GM21786 (cell line): ENCODE measurements around the gene ELOA.

Source experiments
- ATAC-seq: cut with Tn5 transposase; IDR thresholded peaks from one replicate; pipeline ENCODE4 v1.9.1; 2021; ENCODE audit not compliant: unreplicated experiment

ELOA gene

GRCh38 chr1:23736437-23737134 is 6.7 kb upstream of the ELOA start:
- ATAC-seq: no peak

GRCh38 chr1:23741609-23742008 is 1.7 kb upstream of the ELOA start:
- ATAC-seq: no peak

- peak; percentile 11 for ATAC-seq
Measured at GRCh38 chr1:23742670-23743286, 493 bp upstream of the ELOA start.

GRCh38 chr1:23745515-23745914 is 2.2 kb downstream of the ELOA start:
- no peak for ATAC-seq

- ATAC-seq: no peak
Measured at GRCh38 chr1:23748016-23748415, 4.7 kb downstream of the ELOA start.

GRCh38 chr1:23751050-23751814 is 8.0 kb downstream of the ELOA start:
- ATAC-seq: no peak

GRCh38 chr1:23751815-23752200 is 8.5 kb downstream of the ELOA start:
- ATAC-seq: no peak

GRCh38 chr1:23752909-23753308 is 9.6 kb downstream of the ELOA start:
- ATAC-seq: no peak

- no peak for ATAC-seq
Measured at GRCh38 chr1:23756676-23757075, 13.4 kb downstream of the ELOA start.

- no peak for ATAC-seq
Measured at GRCh38 chr1:23757812-23758211, 14.5 kb downstream of the ELOA start.

- ATAC-seq: no peak
Measured at GRCh38 chr1:23759277-23759676, 16.0 kb downstream of the ELOA start.

GRCh38 chr1:23763041-23763577 is 19.8 kb downstream of the ELOA start:
- ATAC-seq: no peak

- ATAC-seq: no peak
Measured at GRCh38 chr1:23768733-23769132, 25.5 kb downstream of the ELOA start.

- no peak for ATAC-seq
Measured at GRCh38 chr1:23772049-23772853, 29.0 kb downstream of the ELOA start.

- no peak for ATAC-seq
Measured at GRCh38 chr1:23772854-23773242, 29.6 kb downstream of the ELOA start.

- ATAC-seq: no peak
Measured at GRCh38 chr1:23774174-23774880, 31.1 kb downstream of the ELOA start.

- ATAC-seq: no peak
Measured at GRCh38 chr1:23776217-23776616, 32.9 kb downstream of the ELOA start.

- ATAC-seq: no peak
Measured at GRCh38 chr1:23777979-23778814, 34.9 kb downstream of the ELOA start, which contains the start of gene PITHD1. TSS of gene PITHD1 (plus strand) at chr1:23778418. CDS start at chr1:23778516, 98 bp downstream.

- ATAC-seq: no peak
Measured at GRCh38 chr1:23779826-23780371, 36.6 kb downstream of the ELOA start.
